ENCODE data around the gene THSD7B. TPM values are rescaled to one million over a fixed set of nuclear protein-coding genes. Genes with fewer than 3 reads are reported as not detected.
"Not testable (repeated sequence)": the region's sequence is repeated elsewhere in the genome, so short reads cannot be mapped to it uniquely, and the experiment has no call there.

THSD7B gene
- total RNA-seq, 1 donor from 2014 or later, result 0.22 TPM

DNA sequence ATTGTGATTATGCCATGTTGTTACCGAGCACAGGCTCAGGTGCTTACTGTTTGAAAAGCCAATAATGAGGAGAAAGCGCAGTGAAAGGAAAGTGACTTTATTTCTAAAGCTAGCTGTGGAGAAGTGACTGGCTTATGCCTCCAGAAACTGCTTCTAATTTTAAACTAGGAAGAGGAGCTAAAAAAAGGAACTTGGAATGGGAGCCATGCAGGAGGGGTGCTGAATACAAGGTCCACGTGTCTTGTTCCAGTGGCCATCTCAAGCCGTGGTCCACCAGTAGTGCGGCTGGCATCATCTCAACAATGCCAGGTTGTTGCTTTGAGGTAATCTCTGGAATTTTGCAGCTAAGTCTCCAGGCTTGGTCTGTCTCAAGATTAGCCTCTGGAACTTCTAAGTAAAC is 282.0 kb downstream of the THSD7B start:
- no peak for TF ChIP-seq CTCF (IDR thresholded peaks at IDR 0.05; ENCODE audit: unreplicated experiment)
- H3K27me3 Mint-ChIP-seq (ENCODE audit: low read depth), result peaks cover 17% of the 10 kb centered on the region
- no peaks in the 10 kb centered on the region for H3K9me3 Mint-ChIP-seq
- H3K4me1 Mint-ChIP-seq, result no peaks in the 10 kb centered on the region
- no peak overlapping the region for H3K4me3 Mint-ChIP-seq
- H3K27ac Mint-ChIP-seq, result no peak overlapping the region
- no peaks in the 10 kb centered on the region for H3K36me3 Mint-ChIP-seq
- no peak for DNase-seq (ENCODE audit: low spot score in 2 of 2, unreplicated experiment in 2 of 2)

DNA sequence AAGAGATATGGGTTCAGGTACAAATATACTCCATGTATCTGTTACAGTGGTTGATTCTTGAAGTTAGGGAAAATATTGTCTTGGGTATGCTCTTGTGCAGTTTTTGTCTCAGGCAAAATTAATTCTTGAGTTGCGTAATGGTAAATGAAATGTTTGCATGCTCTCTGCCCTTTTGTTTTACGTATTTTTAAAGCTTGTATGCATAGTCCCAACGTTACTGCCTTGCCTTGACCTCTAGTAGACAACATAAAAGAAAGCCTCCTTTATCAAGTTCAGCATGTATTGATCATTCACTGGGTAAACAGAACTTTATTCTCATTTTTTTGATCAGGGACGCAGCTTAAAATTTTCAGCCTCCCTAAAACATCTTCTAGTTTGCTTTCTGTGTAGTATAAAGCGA is 283.1 kb downstream of the THSD7B start:
- Mint-ChIP-seq H3K36me3 (no peaks in the 10 kb centered on the region), H3K9me3 (no peaks in the 10 kb centered on the region), H3K4me3 (no peak overlapping the region), H3K27ac (no peak overlapping the region), H3K27me3 (ENCODE audit: low read depth) (peaks cover 17% of the 10 kb centered on the region), H3K4me1 (no peaks in the 10 kb centered on the region)
- TF ChIP-seq CTCF (IDR thresholded peaks at IDR 0.05; ENCODE audit: unreplicated experiment), result no peak
- DNase-seq (ENCODE audit: low spot score in 2 of 2, unreplicated experiment in 2 of 2), result no peak

DNA sequence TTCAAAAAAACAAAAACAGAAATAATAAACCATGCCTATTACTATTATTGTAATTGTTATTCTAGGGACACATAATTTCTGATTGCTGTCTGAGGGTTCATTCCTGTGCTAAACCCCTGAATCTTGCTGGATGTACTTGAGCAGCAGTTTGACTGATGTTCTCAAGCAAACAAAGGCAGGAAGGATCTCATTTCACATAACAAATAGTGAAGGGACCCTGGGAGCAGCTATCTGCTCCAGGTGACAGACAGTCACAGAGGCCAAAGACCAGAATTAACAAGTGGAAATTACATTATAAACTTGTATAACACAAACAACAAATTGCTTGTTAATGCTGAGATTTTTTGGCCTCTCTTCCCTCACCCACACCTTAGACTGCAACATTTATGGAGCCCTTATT is 284.2 kb downstream of the THSD7B start:
- Mint-ChIP-seq H3K4me3 (no peak overlapping the region), H3K36me3 (no peaks in the 10 kb centered on the region), H3K4me1 (no peaks in the 10 kb centered on the region), H3K27me3 (ENCODE audit: low read depth) (peaks cover 24% of the 10 kb centered on the region), H3K27ac (no peak overlapping the region), H3K9me3 (no peaks in the 10 kb centered on the region)
- no peak for TF ChIP-seq CTCF (IDR thresholded peaks at IDR 0.05; ENCODE audit: unreplicated experiment)
- no peak for DNase-seq (ENCODE audit: low spot score in 2 of 2, unreplicated experiment in 2 of 2)

GRCh38 chr2:137050949-137051348 is 285.6 kb downstream of the THSD7B start:
- H3K27me3 Mint-ChIP-seq (ENCODE audit: low read depth), result peaks cover 26% of the 10 kb centered on the region
- no peaks in the 10 kb centered on the region for H3K4me1 Mint-ChIP-seq
- H3K27ac Mint-ChIP-seq, result no peak overlapping the region
- no peaks in the 10 kb centered on the region for H3K36me3 Mint-ChIP-seq
- no peaks in the 10 kb centered on the region for H3K9me3 Mint-ChIP-seq
- DNase-seq (ENCODE audit: low spot score in 2 of 2, unreplicated experiment in 2 of 2), result no peak
- peak; percentile 22 for TF ChIP-seq CTCF (IDR thresholded peaks at IDR 0.05; ENCODE audit: unreplicated experiment)
- H3K4me3 Mint-ChIP-seq, result no peak overlapping the region

GRCh38 chr2:137051778-137052398 is 286.5 kb downstream of the THSD7B start:
- H3K27me3 Mint-ChIP-seq (ENCODE audit: low read depth), result peaks cover 27% of the 10 kb centered on the region
- no peak overlapping the region for H3K4me3 Mint-ChIP-seq
- H3K9me3 Mint-ChIP-seq, result no peaks in the 10 kb centered on the region
- DNase-seq (ENCODE audit: low spot score in 2 of 2, unreplicated experiment in 2 of 2), result no peak
- no peak overlapping the region for H3K27ac Mint-ChIP-seq
- no peaks in the 10 kb centered on the region for H3K36me3 Mint-ChIP-seq
- no peak for TF ChIP-seq CTCF (IDR thresholded peaks at IDR 0.05; ENCODE audit: unreplicated experiment)
- no peaks in the 10 kb centered on the region for H3K4me1 Mint-ChIP-seq

DNA sequence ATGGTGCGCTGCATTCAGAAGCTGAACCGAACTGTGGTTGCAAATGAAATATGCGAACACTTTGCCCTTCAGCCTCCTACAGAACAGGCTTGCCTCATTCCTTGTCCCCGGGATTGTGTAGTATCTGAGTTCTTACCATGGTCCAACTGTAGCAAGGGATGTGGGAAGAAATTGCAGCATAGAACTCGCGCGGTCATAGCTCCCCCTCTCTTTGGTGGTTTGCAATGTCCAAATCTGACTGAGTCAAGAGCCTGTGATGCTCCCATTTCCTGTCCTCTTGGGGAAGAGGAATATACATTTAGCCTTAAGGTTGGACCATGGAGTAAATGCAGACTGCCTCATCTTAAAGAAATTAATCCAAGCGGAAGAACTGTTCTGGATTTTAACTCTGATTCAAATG is 291.4 kb downstream of the THSD7B start:
- Mint-ChIP-seq H3K4me1 (no peaks in the 10 kb centered on the region), H3K27ac (no peak overlapping the region), H3K36me3 (no peaks in the 10 kb centered on the region), H3K27me3 (ENCODE audit: low read depth) (peaks cover 30% of the 10 kb centered on the region), H3K4me3 (no peak overlapping the region), H3K9me3 (no peaks in the 10 kb centered on the region)
- TF ChIP-seq CTCF (IDR thresholded peaks at IDR 0.05; ENCODE audit: unreplicated experiment), result no peak
- no peak for DNase-seq (ENCODE audit: low spot score in 2 of 2, unreplicated experiment in 2 of 2)

DNA sequence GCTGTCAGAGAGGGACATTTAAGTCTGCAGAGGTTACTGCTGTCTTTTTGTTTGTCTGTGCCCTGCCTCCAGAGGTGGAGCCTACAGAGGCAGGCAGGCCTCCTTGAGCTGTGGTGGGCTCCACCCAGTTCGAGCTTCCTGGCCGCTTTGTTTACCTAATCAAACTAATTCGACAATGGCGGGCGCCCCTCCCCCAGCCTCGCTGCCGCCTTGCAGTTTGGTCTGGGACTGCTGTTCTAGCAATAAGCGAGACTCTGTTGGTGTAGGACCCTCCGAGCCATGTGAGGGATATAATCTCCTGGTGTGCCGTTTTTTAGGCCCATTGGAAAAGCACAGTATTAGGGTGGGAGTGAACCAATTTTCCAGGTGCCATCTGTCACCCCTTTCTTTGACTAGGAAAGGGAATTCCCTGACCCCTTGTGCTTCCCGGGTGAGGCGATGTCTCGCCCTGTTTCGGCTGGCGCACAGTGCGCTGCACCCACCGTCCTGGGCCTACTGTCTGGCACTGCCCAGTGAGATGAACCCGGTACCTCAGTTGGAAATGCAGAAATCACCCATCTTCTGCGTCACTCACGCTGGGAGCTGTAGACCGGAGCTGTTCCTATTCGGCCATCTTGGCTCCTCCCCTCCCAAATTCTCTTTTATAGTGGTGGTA is 310.9 kb downstream of the THSD7B start:
- H3K27ac Mint-ChIP-seq; H3K4me3 Mint-ChIP-seq; H3K27me3 Mint-ChIP-seq (ENCODE audit: low read depth); H3K36me3 Mint-ChIP-seq; H3K4me1 Mint-ChIP-seq; DNase-seq (ENCODE audit: low spot score in 2 of 2, unreplicated experiment in 2 of 2): not testable (repeated sequence)
- H3K9me3 Mint-ChIP-seq, result peaks cover 11% of the 10 kb centered on the region

All from mesothelial cell of epicardium (in vitro differentiated cells).